Midbrain (tissue), 1 donor: ENCODE results near the gene RANBP17.

ENCODE experiments used
- DNase-seq: peaks from one replicate; lab custom pipeline; 2025; lab: John Stamatoyannopoulos, UW

The RANBP17 gene

GRCh38 chr5:171299228-171299627 is 437.4 kb downstream of the RANBP17 start:
- DNase-seq, result no peak

GRCh38 chr5:171299851-171300250 is 438.0 kb downstream of the RANBP17 start:
- no peak for DNase-seq

- no peak for DNase-seq
These were observed 438.5 kb downstream of the RANBP17 start for GRCh38 chr5:171300358-171300757.

- no peak for DNase-seq
These were observed 444.3 kb downstream of the RANBP17 start for GRCh38 chr5:171306166-171306565.

- DNase-seq, result no peak
These were observed 445.2 kb downstream of the RANBP17 start for GRCh38 chr5:171306781-171307591.

GRCh38 chr5:171307789-171308452 is 446.1 kb downstream of the RANBP17 start:
- DNase-seq, result no peak

GRCh38 chr5:171308453-171309275 is 446.8 kb downstream of the RANBP17 start, which contains the start of gene TLX3:
TSS of gene TLX3 (plus strand) at chr5:171309248. CDS start at chr5:171309366, 118 bp downstream.
- DNase-seq, result no peak

GRCh38 chr5:171309276-171310211 is 447.7 kb downstream of the RANBP17 start:
- DNase-seq, result no peak

- DNase-seq, result no peak
These were observed 448.5 kb downstream of the RANBP17 start for GRCh38 chr5:171310212-171310818.

- no peak for DNase-seq
These were observed 449.1 kb downstream of the RANBP17 start for GRCh38 chr5:171310819-171311321.

GRCh38 chr5:171311322-171312077 is 449.7 kb downstream of the RANBP17 start:
- no peak for DNase-seq

- DNase-seq, result no peak
These were observed 450.5 kb downstream of the RANBP17 start for GRCh38 chr5:171312129-171312974.

- no peak for DNase-seq
These were observed 451.8 kb downstream of the RANBP17 start for GRCh38 chr5:171313481-171314206.

- DNase-seq, result no peak
These were observed 453.0 kb downstream of the RANBP17 start for GRCh38 chr5:171314728-171315385.

GRCh38 chr5:171315386-171315891 is 453.6 kb downstream of the RANBP17 start:
- DNase-seq, result no peak

GRCh38 chr5:171315925-171316257 is 454.1 kb downstream of the RANBP17 start:
- DNase-seq, result no peak

- DNase-seq, result no peak
These were observed 454.7 kb downstream of the RANBP17 start for GRCh38 chr5:171316258-171317121.
